ENCODE results near the gene TEAD2. TPM values are rescaled to one million over a fixed set of nuclear protein-coding genes. Genes with fewer than 3 reads are reported as not detected.

TEAD2 gene
- total RNA-seq, 1 donor from 2014 or later: 235 TPM

DNA sequence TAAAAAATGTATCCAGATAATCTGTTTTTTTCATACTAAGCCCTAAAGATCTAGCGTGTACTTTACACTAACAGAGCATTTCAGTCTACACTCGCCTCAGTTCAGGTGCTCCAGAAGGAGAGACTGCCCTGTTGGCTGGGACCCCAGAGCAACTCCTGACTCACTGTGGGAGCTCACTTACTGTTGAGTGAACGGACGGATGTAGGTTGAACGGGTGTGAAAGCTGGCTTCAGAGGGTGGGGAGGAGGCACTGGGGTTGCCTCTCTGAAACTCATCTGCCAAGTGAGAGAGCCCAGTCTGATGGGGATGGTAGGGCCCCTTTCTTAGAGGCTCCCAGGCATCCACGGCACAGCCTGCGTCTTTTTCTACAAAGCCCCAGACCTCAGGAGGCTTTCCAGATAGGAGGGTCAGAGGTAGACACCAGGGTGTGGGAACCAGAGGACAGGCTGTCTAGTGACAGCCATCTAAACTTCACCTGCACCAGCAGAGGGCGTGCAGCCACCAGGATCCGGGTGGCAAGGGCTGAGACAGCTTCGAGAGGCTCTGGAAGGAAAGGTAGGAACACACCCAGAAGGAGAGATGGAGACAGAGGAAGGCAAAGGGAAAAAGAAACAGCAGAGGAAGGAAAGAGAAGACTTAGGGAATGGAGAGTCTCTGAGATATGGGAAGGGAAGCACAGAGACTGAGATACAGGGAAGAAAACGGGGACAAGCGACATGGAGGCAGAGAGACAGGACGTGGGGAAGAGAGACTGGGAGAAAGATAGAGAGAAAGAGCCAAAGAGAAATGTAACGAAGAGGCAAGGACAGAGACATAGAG is 29.6 kb upstream of the TEAD2 start:
- Mint-ChIP-seq H3K27ac (no peak overlapping the region), H3K4me1 (ENCODE audit: low read depth) (no peaks in the 10 kb centered on the region), H3K27me3 (peaks cover 27% of the 10 kb centered on the region), H3K4me3 (ENCODE audit: low read depth) (no peak overlapping the region), H3K36me3 (ENCODE audit: insufficient read depth) (no peaks in the 10 kb centered on the region), H3K9me3 (ENCODE audit: low read depth) (no peaks in the 10 kb centered on the region)
- TF ChIP-seq, protein P1, sequence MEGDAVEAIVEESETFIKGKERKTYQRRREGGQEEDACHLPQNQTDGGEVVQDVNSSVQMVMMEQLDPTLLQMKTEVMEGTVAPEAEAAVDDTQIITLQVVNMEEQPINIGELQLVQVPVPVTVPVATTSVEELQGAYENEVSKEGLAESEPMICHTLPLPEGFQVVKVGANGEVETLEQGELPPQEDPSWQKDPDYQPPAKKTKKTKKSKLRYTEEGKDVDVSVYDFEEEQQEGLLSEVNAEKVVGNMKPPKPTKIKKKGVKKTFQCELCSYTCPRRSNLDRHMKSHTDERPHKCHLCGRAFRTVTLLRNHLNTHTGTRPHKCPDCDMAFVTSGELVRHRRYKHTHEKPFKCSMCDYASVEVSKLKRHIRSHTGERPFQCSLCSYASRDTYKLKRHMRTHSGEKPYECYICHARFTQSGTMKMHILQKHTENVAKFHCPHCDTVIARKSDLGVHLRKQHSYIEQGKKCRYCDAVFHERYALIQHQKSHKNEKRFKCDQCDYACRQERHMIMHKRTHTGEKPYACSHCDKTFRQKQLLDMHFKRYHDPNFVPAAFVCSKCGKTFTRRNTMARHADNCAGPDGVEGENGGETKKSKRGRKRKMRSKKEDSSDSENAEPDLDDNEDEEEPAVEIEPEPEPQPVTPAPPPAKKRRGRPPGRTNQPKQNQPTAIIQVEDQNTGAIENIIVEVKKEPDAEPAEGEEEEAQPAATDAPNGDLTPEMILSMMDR (IDR thresholded peaks at IDR 0.05; ENCODE audit: unreplicated experiment): peak; percentile 91
- DNase-seq (ENCODE audit: low spot score, unreplicated experiment): peak; percentile 65

DNA sequence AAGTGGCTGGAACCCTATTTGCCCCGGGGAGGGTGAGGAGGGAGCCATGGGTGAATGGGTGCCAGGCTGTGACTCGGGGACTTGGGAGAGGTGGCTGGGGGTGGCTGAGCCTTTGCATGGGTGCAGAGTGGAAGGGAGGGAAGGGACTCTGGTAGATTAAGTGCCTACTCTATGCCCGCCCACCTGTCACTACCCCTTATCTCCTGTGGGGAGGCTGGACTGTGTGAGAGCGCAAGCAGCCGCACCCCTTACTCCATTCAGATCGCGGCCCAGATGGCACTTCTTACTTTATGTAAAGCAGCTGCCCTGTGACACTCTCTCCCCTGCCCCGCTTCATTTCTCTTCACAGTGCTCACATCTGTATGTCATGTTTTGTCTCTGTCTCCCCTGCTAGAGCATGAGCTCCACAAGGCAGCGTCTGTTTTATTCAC is 28.7 kb upstream of the TEAD2 start:
- Mint-ChIP-seq H3K4me1 (ENCODE audit: low read depth) (no peaks in the 10 kb centered on the region), H3K4me3 (ENCODE audit: low read depth) (no peak overlapping the region), H3K36me3 (ENCODE audit: insufficient read depth) (no peaks in the 10 kb centered on the region), H3K9me3 (ENCODE audit: low read depth) (no peaks in the 10 kb centered on the region), H3K27ac (no peak overlapping the region), H3K27me3 (peaks cover 27% of the 10 kb centered on the region)
- TF ChIP-seq, protein P1 (IDR thresholded peaks at IDR 0.05; ENCODE audit: unreplicated experiment): no peak
- DNase-seq (ENCODE audit: low spot score, unreplicated experiment): no peak

DNA sequence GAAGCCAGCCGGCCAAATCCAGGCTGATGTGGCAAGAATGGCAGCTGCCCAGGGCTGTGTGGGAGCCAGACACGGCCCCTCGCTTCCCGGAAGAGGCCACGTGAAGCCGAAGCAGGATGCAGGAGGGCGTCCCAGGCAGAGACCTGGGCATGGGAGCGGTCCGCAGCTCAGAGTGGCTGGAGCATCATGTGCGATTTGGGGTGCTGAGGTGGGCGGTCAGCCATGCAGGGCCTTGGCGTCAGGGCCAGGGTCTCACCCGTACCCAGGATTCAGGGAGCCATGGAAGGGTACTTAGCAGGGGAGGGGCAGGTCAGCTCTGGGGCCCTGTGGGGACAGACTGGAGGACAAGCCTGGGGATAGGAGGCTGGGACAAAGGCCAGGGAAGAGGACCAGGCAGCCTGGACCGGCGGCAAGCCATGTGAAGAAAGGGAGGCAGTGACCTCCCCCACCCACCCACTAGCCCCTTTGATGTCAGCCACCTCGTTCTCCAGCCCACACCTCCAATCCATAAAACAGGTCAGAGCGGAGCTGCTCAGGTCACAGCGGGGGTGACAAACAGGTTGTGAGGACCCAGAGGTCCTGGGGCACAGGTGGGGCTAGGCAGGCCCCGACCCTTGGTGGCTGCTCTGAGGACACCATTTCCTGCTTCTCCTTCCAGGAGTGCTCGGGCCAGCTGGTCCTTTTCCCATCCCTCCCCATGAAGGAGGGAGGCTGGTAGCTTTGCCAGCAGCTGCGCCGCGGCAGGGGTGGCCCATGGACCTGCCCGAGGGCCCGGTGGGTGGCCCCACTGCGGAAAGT is 28.1 kb upstream of the TEAD2 start:
- TF ChIP-seq, protein P1 (IDR thresholded peaks at IDR 0.05; ENCODE audit: unreplicated experiment): no peak
- Mint-ChIP-seq H3K27me3 (peaks cover 27% of the 10 kb centered on the region), H3K36me3 (ENCODE audit: insufficient read depth) (no peaks in the 10 kb centered on the region), H3K27ac (no peak overlapping the region), H3K4me3 (ENCODE audit: low read depth) (no peak overlapping the region), H3K9me3 (ENCODE audit: low read depth) (no peaks in the 10 kb centered on the region), H3K4me1 (ENCODE audit: low read depth) (no peaks in the 10 kb centered on the region)
- DNase-seq (ENCODE audit: low spot score, unreplicated experiment): no peak

DNA sequence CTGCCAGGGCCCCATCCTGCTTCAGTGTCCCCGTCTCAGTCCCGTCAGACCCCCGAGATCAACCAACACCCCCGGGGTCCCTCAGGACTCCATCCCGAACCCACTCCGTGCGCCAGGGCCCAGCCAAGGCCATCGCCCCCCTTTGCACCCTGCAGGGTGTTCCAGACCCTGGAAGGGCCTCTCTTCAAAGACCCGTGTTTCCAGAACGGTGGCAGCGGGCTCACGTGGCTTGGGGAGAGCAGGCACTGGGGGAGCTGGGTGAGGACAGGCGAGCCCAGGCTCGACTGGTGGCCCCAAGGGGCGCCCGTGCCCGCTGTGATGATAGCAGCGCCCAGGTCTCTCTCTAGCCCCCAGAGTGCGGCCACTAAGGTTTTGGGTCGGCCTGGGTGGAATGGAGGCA is 27.2 kb upstream of the TEAD2 start:
- Mint-ChIP-seq H3K27ac (no peak overlapping the region), H3K36me3 (ENCODE audit: insufficient read depth) (no peaks in the 10 kb centered on the region), H3K9me3 (ENCODE audit: low read depth) (no peaks in the 10 kb centered on the region), H3K4me1 (ENCODE audit: low read depth) (no peaks in the 10 kb centered on the region), H3K27me3 (peaks cover 27% of the 10 kb centered on the region), H3K4me3 (ENCODE audit: low read depth) (no peak overlapping the region)
- TF ChIP-seq, protein P1 (IDR thresholded peaks at IDR 0.05; ENCODE audit: unreplicated experiment): no peak
- no peak for DNase-seq (ENCODE audit: low spot score, unreplicated experiment)

DNA sequence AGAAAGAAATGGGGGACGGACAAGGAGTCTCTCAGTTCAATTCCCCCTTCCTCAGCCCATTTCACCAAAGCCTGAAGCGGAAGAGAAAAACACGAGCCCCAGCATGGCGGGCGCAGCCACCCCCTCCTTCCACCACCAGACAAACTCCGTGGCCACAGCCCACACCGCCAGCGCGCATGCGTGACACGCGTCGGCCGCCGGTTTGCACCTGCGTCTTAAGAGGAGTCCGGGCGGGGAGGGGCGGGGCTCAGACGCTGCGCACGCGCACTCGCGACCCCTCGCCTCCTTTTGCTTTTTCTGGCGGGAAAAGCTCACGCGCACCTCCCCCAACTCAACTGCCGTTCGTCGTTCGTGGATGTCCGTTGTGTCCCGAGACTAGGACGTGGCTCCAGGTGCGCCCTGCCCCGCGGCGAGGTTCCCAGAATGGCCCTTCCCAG is 25.7 kb upstream of the TEAD2 start, which contains the start of gene KASH5:
TSS of gene KASH5 (plus strand) at position 314 of the 437 bp plus-strand sequence. CDS start 2,635 bp downstream, outside the sequence.
- H3K4me1 Mint-ChIP-seq (ENCODE audit: low read depth): no peaks in the 10 kb centered on the region
- DNase-seq (ENCODE audit: low spot score, unreplicated experiment): no peak

More for the DNA sequence above, 25.7 kb upstream of the TEAD2 start, which contains the start of gene KASH5:
- TF ChIP-seq, protein P1 (IDR thresholded peaks at IDR 0.05; ENCODE audit: unreplicated experiment): no peak
- peaks cover 3% of the 10 kb centered on the region for H3K9me3 Mint-ChIP-seq (ENCODE audit: low read depth)
- H3K27me3 Mint-ChIP-seq: peaks cover 23% of the 10 kb centered on the region
- H3K27ac Mint-ChIP-seq: no peak within 1 kb of the TSS
- no peaks in the 10 kb centered on the region for H3K36me3 Mint-ChIP-seq (ENCODE audit: insufficient read depth)
- no peak within 1 kb of the TSS for H3K4me3 Mint-ChIP-seq (ENCODE audit: low read depth)

Measured in progenitor cell of endocrine pancreas (in vitro differentiated cells).